NCI-H526 treated with DMSO at 0.1 percent for 48 hours (cell line): Measurements from ENCODE around the gene NPIPB13.
"Not testable (repeated sequence)": the region's sequence is repeated elsewhere in the genome, so short reads cannot be mapped to it uniquely, and the experiment has no call there.

Experiments used
- DNase-seq: peaks from one replicate; lab custom pipeline; 2025; lab: John Stamatoyannopoulos, UW

The NPIPB13 gene

DNA sequence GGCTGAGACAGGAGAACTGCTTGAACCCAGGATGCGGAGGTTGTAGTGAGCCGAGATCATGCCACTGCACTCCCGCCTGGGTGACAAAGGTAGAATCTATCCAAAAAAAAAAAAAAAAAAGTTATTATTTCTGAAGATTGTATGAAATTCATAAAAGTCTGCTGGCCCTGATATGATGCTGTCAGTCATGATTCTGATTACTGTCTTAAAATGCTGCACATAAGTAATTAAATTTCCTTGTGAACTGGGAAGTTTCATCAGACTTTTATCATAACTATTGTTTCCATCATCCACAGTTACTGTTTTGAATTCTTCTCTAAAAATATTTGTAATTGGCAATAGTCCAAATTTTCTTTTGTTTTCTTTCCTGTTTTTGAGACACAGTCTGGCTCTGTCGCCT, at the start of gene NPIPB13:
TSS of gene NPIPB13 (minus strand) at position 101 of the 400 bp plus-strand sequence. CDS start 2,906 bp downstream, outside the sequence.
- not testable (repeated sequence) for DNase-seq

DNA sequence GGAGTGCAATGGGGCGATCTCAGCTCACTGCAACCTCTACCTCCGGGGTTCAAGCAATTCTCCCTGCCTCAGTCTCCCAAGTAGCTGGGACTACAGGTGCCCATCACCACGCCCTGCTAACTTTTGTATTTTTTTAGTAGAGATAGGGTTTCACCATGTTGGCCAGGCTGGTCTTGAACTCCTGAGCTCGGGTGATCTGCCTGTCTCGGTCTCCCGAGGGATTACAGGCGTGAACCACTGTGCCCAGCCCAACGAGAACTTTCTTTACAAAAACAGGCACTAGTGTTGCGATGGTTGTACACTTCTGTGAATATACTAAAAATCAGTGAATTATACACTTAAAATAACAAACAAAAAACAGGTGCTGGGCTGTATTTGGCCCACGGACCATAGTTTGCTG, 34.1 kb upstream of the NPIPB13 start:
- not testable (repeated sequence) for DNase-seq

DNA sequence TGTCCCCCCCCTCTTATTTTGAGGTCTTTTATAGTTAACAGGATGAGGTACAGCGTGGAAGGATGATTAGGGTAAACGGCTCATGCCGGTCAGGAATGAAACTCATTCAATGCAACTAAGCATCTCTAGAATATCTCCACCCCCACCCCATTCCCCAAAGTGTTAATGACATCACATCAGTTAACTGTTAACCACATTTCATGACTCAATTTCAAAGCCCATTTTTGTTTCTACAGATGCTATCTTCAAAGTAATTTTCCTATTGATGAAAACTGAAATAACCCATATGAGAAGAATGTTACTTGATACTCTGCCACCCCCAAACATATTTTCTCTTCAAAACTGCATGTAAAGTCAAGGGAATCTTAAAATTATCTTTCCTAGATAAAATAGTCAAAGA, 30.2 kb upstream of the NPIPB13 start:
- DNase-seq = not testable (repeated sequence)

DNA sequence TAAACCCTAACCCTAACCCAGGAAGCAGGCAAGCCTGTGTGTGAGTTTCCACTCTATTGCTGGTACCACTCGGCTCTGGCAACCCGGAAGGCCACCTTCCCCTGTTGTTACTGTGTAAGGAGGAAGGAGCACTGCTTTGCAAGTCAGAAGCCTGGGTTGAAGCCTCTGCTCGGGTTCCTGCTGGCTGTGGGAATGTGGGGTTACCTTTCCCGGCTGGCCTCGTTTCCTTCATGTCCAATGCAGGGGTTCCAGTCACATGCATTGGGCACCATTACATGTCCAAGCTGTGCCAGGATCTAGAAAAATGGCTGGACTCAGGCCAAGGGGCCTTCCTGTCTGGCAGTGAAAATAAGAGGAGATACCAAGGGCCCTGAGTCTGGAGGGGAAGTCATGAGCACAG, 31.2 kb downstream of the NPIPB13 start:
- not testable (repeated sequence) for DNase-seq

DNA sequence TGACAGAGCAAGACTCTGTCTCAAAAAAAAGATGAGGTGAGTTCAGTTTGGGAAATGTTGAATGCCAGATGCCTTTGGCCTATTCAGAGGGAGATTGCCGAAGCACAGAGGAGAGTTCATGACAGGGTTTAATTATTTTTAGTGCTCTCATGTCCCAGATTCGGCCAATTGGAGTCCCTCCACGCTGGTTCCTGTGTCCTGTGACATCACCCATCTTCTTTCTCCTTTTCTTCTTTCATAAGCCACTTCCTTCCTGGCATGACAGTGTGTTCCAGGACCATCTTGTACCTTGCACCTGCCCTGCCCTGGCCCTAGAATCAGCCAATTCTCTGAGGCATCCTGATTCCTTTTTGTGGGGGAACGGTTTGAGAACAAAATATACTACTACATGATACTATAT, 36.9 kb downstream of the NPIPB13 start:
- DNase-seq = not testable (repeated sequence)

DNA sequence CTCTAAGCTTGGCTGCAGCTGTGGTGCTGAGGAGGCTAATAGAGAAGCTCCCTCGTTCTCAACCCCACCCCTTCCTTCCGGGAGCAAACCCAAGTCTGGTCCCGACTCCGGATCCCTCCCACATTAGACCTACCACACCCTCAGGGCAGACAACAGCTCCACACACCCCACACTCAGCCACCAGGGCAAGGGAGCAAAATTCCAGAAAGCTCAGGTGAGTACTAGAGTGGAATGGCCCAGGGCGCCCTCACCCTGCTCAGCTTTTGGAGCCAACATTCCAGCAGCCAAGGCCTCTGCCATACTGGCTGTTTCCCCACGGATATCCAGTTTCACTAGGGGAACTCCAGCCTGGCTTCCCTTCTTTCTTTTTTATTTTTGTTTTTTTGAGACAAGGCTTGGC, 39.2 kb downstream of the NPIPB13 start:
- not testable (repeated sequence) for DNase-seq

DNA sequence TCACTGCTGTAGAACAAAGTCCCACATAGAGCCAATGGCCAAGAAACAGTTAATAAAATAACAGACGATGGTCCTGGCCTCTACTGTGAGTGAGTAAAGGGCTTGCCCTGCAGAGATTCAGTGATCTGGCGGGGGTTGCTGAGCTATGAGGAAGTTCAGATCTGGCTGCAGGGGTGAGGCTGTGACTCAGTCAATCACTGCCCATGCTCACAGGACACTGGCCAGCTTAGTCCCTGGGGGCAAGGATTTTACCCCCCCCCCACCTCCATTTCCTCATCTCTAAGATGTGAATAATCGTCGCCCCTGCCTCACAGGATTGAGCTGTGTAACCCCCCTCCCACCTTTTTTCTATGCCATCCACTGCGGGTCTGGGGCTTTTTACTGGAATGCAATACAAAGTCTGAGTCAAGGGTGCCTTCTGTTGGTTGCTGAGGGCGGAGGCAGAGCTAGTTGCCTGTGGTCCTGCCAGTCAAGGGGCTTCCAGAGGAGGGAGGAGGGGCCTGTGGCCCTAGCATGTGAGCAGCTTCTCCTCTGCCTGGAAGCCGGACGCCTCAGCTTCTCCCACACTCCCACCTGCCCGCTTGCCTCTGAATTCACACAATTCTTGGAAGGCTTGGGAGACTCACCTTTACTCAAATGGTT, 41.1 kb downstream of the NPIPB13 start:
- not testable (repeated sequence) for DNase-seq

DNA sequence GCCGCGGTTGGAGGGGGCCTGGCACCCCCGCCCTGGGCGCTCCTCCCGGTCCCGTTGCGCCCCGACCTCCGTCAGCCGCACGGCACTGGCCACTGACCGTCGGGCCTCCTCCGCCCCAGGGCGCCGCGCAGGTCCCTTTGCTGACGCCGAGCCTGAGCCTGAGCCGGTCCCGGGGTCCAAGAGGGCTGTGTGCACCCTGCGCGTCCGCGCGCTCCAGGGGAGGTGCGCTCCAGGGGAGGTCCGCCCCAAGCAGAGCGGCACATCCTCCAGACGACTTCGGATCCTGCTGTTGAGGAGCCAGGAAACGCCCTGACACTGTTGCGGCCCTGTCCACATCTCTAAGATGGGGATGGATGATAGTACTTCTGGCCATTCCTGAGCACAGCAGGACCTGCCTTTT, 42.0 kb downstream of the NPIPB13 start:
- not testable (repeated sequence) for DNase-seq

DNA sequence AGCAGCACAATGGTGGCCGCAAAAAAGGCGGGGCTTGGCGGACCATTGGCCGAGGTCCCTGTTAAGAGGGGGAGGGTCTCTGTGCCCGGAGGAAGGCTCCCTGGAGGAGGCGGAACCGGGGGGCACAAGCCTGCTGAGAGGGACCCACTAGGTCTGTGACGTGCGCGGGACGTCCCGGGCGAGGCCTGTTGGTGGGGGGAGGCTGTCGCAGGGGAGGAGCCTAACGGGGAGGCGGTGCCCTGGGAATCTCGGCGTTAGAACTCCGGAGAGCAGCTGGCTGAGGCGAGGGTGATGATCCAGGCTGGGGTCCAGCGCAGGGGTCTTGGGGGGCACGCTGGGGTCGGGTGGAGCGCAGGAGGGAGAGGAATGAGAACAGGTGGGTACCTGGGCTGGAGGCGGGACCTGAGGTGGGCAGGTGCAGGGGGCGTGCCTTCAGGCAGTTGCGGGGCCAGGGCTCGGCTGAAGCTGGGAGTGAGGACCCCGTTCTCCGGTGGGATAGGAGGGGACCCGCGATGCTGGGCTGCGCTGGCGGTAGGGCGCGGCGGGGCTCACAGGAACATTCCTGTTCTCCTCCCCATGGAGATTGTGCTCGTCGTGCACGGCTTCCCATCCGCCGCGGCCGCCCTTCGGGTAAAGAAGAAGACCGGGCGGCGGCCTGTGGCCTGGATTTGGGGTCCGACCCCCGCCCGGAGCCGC, 42.6 kb downstream of the NPIPB13 start:
- DNase-seq = not testable (repeated sequence)

DNA sequence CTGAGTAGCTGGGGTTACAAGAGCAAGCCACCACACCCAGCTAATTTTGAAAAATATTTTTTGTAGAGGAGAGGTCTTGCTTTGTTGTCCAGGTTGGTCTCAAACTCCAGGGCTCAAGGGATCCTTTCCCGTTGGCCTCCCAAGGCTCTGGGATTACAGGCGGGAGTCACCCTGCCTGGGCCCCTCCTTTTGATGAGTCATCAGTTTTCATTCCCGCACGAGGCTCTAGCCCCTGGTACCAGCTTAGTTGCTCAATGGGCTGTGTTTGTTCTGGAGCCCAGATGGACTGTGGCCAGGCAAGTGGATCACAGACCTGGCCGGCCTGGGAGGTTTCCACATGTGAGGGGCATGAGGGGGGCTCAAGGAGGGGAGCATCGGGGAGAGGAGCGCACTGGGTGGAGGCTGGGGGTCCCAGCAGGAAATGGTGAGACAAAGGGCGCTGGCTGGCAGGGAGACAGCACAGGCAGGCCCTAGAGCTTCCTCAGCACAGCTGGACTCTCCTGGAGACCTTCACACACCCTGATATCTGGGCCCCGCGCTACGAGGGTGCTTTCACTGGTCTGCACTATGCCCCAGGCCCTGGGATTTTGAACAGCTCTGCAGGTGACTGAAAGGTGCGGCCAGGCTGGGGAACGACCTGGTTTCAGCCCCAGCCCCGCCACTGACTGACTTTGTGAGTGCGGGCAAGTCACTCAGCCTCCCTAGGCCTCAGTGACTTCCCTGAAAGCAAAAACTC, 48.5 kb downstream of the NPIPB13 start:
- not testable (repeated sequence) for DNase-seq

DNA sequence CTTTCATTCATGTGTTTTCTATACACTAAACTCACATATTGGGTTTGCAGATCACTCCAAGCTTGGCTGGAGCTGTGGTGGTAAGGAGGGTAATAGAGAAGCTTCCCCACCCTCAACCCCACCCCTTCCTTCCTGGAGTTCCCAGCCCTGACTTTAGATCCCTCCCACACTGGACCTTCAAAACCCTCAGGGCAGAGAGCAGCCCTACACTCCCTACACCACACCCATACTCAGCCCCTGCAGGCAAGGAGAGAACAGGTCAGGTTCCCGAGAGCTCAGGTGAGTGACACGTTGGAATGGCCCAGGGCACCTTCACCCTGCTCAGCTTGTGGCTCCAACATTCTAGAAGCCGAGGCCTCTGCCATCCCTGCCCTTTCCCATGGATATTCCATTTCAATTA, 49.2 kb downstream of the NPIPB13 start, which contains the start of gene SULT1A3:
TSS of gene SULT1A3 (plus strand) at position 207 of the 400 bp plus-strand sequence. CDS start 1,474 bp downstream, outside the sequence.
- DNase-seq = not testable (repeated sequence)
